GM12878 (cell line): Measurements from ENCODE around the gene NFAM1. TPM values are rescaled to one million over a fixed set of nuclear protein-coding genes. Genes with fewer than 3 reads are reported as not detected.
A peak's percentile ranks its signal among the peaks of the same experiment; 100 is the strongest.

Experiments
- BHLHE40 ChIP-seq, 2 experiments: fragments of 450-650 bp in 1 of 2; IDR thresholded peaks; 2 replicates each; pipeline ENCODE4 v1.6.1; 2011 to 2017; ENCODE audit warnings: low read depth in 2 of 2, borderline replicate concordance in 1 of 2, improper control_type of control experiment in 1 of 2, low read length in 1 of 2, mild to moderate bottlenecking in 1 of 2
- CHD2 ChIP-seq: IDR thresholded peaks from 2 replicates; pipeline ENCODE4 v1.6.1; 2011; ENCODE audit warnings: low read depth, low read length, improper control_type of control experiment, borderline replicate concordance
- CREB1 ChIP-seq: IDR thresholded peaks from 2 replicates; pipeline ENCODE4 v1.6.1; 2012; ENCODE audit warnings: low read depth, mild to moderate bottlenecking, inconsistent platforms
- CREM ChIP-seq: IDR thresholded peaks from 2 replicates; pipeline ENCODE4 v1.6.1; 2014; ENCODE audit warnings: antibody characterized with exemption, low read depth
- EGR1 ChIP-seq, 2 experiments: IDR thresholded peaks; 1 replicate in 1 of 2; 2 replicates in 1 of 2; pipeline ENCODE4 v1.6.1; 2011 to 2012; ENCODE audit warnings: low read depth in 2 of 2, low read length in 2 of 2, borderline replicate concordance in 1 of 2, mild to moderate bottlenecking in 1 of 2, moderate library complexity in 1 of 2
- NBN ChIP-seq: fragments of 450-650 bp; IDR thresholded peaks from 2 replicates; pipeline ENCODE4 v1.6.1; 2016
- NKRF ChIP-seq: fragments of 450-650 bp; conservative IDR thresholded peaks from 2 replicates; pipeline ENCODE4 v1.6.1; 2017; ENCODE audit warnings: mild to moderate bottlenecking, moderate library complexity
- NR2F1 ChIP-seq: fragments of 450-650 bp; conservative IDR thresholded peaks from 2 replicates; pipeline ENCODE4 v1.6.1; 2017; ENCODE audit warnings: mild to moderate bottlenecking
- PAX5 ChIP-seq: IDR thresholded peaks from 2 replicates; pipeline ENCODE4 v1.6.1; 2011; ENCODE audit warnings: low read depth, low read length, borderline replicate concordance
- RCOR1 ChIP-seq: conservative IDR thresholded peaks from 2 replicates; pipeline ENCODE4 v1.6.1; 2012; ENCODE audit warnings: low read depth, low read length, improper control_type of control experiment
- SIX5 ChIP-seq: IDR thresholded peaks from 2 replicates; pipeline ENCODE4 v1.6.1; 2011; ENCODE audit warnings: mild to moderate bottlenecking, low read depth, low read length, moderate library complexity; ENCODE audit not compliant: severe bottlenecking
- SMAD1 ChIP-seq: fragments of 450-650 bp; IDR thresholded peaks from 2 replicates; pipeline ENCODE4 v1.6.1; 2018; ENCODE audit warnings: mild to moderate bottlenecking, low read depth; ENCODE audit not compliant: partially characterized antibody
- USF1 ChIP-seq: IDR thresholded peaks from 2 replicates; pipeline ENCODE4 v1.6.1; 2011; ENCODE audit warnings: borderline replicate concordance, low read depth, mild to moderate bottlenecking, moderate library complexity, mixed read lengths, low read length; ENCODE audit not compliant: insufficient read depth; ENCODE audit errors: extremely low read length
- ZNF24 ChIP-seq: fragments of 450-650 bp; IDR thresholded peaks from 2 replicates; pipeline ENCODE4 v1.6.1; 2017; ENCODE audit warnings: antibody characterized with exemption, mild to moderate bottlenecking
- polyA plus RNA-seq, 11 experiments: library from polyadenylated mRNA; depleted of rRNA in 4 of 11; unstranded in 6 of 11; stranded (reverse) in 5 of 11; fragments of >200 nt; fragmentation: Nextera tagmentation in 4 of 11; fragmentation: Illumina TruSeq in 1 of 11; extraction: Ambion mirVana in 4 of 11; extraction: Trizol in 1 of 11; gene quantifications; 1 replicate in 1 of 11; 2 replicates in 10 of 11; pipeline versions ENCODE4 v1.2.1 to v1.2.3, GENCODE V29; 2011 to 2016; ENCODE audit warnings: inconsistent platforms in 2 of 11, missing spikeins in 2 of 11, low read depth in 1 of 11
- total RNA-seq, 4 experiments: library from RNA; depleted of rRNA in 3 of 4; stranded (reverse); fragments of >200 nt in 3 of 4; fragmentation: Illumina TruSeq in 1 of 4; extraction: Trizol in 1 of 4; gene quantifications; 2 replicates each; pipeline versions ENCODE4 v1.2.1 to v1.2.3, GENCODE V29; 2013 to 2021
- TF ChIP-seq, protein P1 (sequence below): IDR thresholded peaks from 2 replicates; pipeline ENCODE4 v1.6.1; 2012; ENCODE audit warnings: low read depth, low read length, improper control_type of control experiment
- TF ChIP-seq, protein P2 (sequence below): IDR thresholded peaks from 2 replicates; pipeline ENCODE4 v1.6.1; 2011; ENCODE audit warnings: low read depth, low read length, improper control_type of control experiment, borderline replicate concordance
- TF ChIP-seq, protein P3 (sequence below): IDR thresholded peaks from 2 replicates; pipeline ENCODE4 v1.6.1; 2011; ENCODE audit warnings: mild to moderate bottlenecking, low read depth, low read length, moderate library complexity; ENCODE audit not compliant: insufficient replicate concordance
- TF ChIP-seq, protein P4 (sequence below): fragments of 150-350 bp; IDR thresholded peaks from 2 replicates; pipeline ENCODE4 v1.6.1; 2016; ENCODE audit warnings: low read depth, low read length

NFAM1 gene
- total and polyA plus RNA-seq, 10 of the 15 experiments (the other 5 are each of a cell fraction or from before 2014, with no cell fraction given), result 0.13 to 1.3 (median 0.24) TPM; not detected in 3

DNA sequence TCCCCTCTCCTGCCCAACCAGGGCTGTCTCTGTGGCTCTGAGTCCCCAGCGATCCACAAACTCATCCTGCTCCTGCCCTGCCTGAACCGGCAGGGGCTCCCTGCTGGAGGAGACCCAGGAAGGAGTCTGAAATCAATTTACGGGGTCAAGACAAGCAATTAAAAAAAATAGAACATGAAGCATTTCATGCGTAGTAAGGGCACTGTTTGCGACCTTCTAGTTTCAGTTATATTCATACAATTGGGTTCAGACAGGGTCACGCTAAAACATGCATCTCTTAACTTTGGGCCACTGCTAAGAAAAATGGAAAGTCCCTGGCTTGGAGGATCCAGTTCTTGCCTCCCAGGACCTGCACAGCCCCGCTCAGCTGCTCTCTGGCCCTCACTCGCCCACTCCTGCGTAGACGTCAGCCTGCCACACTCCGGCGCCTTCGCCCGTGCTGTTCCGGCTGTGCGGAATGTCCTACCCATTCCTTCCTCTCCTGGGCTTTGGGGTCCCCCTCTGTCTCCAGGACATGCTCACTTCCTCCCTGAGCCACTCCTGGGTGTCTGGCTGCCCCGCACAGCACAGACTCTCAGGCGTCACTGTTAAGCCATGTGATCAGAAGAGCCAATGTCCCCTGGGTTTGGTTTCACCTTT, 12.8 kb downstream of the NFAM1 start (continued):
- no peak for TF ChIP-seq SIX5
- TF ChIP-seq NBN, result peak; percentile 88
- no peak for TF ChIP-seq NKRF
- TF ChIP-seq, protein P1, sequence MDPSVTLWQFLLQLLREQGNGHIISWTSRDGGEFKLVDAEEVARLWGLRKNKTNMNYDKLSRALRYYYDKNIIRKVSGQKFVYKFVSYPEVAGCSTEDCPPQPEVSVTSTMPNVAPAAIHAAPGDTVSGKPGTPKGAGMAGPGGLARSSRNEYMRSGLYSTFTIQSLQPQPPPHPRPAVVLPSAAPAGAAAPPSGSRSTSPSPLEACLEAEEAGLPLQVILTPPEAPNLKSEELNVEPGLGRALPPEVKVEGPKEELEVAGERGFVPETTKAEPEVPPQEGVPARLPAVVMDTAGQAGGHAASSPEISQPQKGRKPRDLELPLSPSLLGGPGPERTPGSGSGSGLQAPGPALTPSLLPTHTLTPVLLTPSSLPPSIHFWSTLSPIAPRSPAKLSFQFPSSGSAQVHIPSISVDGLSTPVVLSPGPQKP, result no peak
- TF ChIP-seq PAX5, result peak; percentile 91
- TF ChIP-seq, protein P2, sequence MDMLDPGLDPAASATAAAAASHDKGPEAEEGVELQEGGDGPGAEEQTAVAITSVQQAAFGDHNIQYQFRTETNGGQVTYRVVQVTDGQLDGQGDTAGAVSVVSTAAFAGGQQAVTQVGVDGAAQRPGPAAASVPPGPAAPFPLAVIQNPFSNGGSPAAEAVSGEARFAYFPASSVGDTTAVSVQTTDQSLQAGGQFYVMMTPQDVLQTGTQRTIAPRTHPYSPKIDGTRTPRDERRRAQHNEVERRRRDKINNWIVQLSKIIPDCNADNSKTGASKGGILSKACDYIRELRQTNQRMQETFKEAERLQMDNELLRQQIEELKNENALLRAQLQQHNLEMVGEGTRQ, result peak; percentile 47; the same call in 1 of the 2 replicates
- no peak for TF ChIP-seq ZNF24
- TF ChIP-seq BHLHE40 (IDR thresholded peaks at IDR 0.05; ENCODE audit: borderline replicate concordance in 1 of 2, low read depth in 2 of 2, low read length in 1 of 2), result peak; percentile 86 to 93
- no peak for TF ChIP-seq CREB1
- peak; percentile 41 for TF ChIP-seq USF1
- peak; percentile 99 for TF ChIP-seq NR2F1
- peak in 1 of 2 experiments; percentile 54; a peak in 1 of 3 replicates for TF ChIP-seq EGR1 (IDR thresholded peaks at IDR 0.05; ENCODE audit: borderline replicate concordance in 1 of 2, low read depth in 2 of 2, low read length in 2 of 2)
- TF ChIP-seq, protein P3, sequence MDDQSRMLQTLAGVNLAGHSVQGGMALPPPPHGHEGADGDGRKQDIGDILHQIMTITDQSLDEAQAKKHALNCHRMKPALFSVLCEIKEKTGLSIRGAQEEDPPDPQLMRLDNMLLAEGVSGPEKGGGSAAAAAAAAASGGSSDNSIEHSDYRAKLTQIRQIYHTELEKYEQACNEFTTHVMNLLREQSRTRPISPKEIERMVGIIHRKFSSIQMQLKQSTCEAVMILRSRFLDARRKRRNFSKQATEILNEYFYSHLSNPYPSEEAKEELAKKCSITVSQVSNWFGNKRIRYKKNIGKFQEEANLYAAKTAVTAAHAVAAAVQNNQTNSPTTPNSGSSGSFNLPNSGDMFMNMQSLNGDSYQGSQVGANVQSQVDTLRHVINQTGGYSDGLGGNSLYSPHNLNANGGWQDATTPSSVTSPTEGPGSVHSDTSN, result no peak
- TF ChIP-seq, protein P4, sequence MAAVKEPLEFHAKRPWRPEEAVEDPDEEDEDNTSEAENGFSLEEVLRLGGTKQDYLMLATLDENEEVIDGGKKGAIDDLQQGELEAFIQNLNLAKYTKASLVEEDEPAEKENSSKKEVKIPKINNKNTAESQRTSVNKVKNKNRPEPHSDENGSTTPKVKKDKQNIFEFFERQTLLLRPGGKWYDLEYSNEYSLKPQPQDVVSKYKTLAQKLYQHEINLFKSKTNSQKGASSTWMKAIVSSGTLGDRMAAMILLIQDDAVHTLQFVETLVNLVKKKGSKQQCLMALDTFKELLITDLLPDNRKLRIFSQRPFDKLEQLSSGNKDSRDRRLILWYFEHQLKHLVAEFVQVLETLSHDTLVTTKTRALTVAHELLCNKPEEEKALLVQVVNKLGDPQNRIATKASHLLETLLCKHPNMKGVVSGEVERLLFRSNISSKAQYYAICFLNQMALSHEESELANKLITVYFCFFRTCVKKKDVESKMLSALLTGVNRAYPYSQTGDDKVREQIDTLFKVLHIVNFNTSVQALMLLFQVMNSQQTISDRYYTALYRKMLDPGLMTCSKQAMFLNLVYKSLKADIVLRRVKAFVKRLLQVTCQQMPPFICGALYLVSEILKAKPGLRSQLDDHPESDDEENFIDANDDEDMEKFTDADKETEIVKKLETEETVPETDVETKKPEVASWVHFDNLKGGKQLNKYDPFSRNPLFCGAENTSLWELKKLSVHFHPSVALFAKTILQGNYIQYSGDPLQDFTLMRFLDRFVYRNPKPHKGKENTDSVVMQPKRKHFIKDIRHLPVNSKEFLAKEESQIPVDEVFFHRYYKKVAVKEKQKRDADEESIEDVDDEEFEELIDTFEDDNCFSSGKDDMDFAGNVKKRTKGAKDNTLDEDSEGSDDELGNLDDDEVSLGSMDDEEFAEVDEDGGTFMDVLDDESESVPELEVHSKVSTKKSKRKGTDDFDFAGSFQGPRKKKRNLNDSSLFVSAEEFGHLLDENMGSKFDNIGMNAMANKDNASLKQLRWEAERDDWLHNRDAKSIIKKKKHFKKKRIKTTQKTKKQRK, result no peak
- TF ChIP-seq CREM, result 0 out of 2 replicates have a peak, but pooled peaks have one; percentile 31
- 0 out of 2 replicates have a peak, but pooled peaks have one; percentile 19 for TF ChIP-seq CHD2
- TF ChIP-seq RCOR1, result no peak
- TF ChIP-seq SMAD1, result peak; percentile 18
